ENCODE measurements around the gene ECHS1. TPM values are rescaled to one million over a fixed set of nuclear protein-coding genes. Genes with fewer than 3 reads are reported as not detected.
"Not testable (repeated sequence)": the region's sequence is repeated elsewhere in the genome, so short reads cannot be mapped to it uniquely, and the experiment has no call there.

ECHS1 gene
- total and polyA plus RNA-seq, 7 donors: 83.2 to 151 (median 121) TPM

DNA sequence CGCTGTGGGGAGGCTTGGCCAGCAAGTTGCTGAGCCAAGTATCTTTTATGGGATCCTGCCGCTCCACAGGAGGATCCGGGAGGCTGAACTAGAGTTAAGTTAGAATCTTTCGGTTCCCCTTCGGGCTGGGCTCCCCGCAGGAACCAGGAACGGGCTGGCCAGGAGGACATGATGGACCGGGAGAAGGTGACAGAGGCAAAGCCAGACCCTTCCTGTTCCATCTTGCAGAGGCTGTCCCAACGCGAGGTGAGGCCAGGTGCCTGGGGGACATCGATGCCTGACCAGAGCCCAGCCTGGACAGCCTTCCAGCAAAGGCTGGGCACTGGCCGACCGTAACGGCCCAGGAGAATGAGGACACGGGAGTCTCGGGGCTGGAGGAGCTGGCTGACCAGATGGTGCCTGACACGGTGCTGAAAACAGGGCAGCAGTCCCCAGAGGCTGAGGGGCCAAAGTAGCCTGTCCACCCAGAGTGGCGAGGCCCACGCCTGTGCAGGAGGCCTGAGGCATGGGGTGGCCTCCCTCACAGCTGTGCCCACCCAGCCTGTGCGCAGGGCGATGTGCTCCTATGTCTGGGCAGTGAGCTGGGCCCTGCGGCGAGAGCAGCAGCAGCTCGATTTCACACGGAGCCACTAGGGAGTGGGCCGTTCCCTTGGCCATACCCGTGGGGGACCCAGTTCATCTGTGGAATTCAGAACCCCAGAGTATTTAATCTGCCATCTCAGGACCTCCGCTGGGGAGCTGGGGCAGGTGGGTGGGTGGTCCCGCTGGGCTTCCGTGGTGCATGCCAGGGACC, 4.1 kb upstream of the ECHS1 start:
- WGBS, 3 donors: 75 to 86% (median 80%) methylated on average over 30 of the region's 30 CpGs
- Histone ChIP-seq H3K9me3 (no peaks in the 10 kb centered on the region), H3K4me3 (no peak overlapping the region), H3K4me1 (peaks cover 14% of the 10 kb centered on the region), H3K27ac (no peak overlapping the region), H3K36me3 (ENCODE audit: insufficient read depth in 1 of 2, low read depth in 1 of 2) (peaks cover 0 to 9% of the 10 kb centered on the region in 2 donors), H3K27me3 (ENCODE audit: insufficient read depth in 3 of 3, low read length in 2 of 3) (no peaks in the 10 kb centered on the region)
- no peak for TF ChIP-seq CTCF (IDR thresholded peaks at IDR 0.05)
- intact Hi-C loops (cut with DNase I): no loop called here
- ATAC-seq: no peak
- DNase-seq: no peak

DNA sequence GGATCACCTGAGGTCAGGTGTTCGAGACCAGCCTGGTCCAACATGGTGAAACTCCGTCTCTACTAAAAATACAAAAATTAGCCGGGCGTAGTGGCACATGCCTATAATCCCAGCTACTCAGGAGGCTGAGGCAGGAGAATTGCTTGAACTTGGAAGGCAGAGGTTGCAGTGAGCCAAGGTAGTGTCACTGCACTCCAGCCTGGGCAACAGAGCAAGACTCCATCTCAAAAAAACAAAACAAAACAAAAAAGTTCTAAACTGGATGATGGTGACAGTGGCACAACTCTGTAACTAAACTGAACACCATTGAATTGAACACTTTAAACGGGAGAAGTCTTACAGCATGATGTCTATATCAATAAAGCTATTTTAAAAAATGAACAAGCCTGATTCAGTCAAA, 3.0 kb upstream of the ECHS1 start:
- DNase-seq; H3K36me3 ChIP-seq (ENCODE audit: insufficient read depth in 1 of 2, low read depth in 1 of 2); H3K9me3 ChIP-seq; H3K27me3 ChIP-seq (ENCODE audit: insufficient read depth in 3 of 3, low read length in 2 of 3); intact Hi-C loops (cut with DNase I); ATAC-seq; H3K4me3 ChIP-seq; H3K27ac ChIP-seq: not testable (repeated sequence)
- peaks cover 18% of the 10 kb centered on the region for H3K4me1 ChIP-seq
- 92 to 97% (median 94%) methylated on average over 5 of the region's 5 CpGs for WGBS, 3 donors

- WGBS, 3 donors: 82 to 84% (median 83%) methylated on average over 12 of the region's 12 CpGs
- intact Hi-C loops (cut with DNase I): no loop called here
- H3K27ac ChIP-seq: no peak overlapping the region
- peaks cover 18% of the 10 kb centered on the region for H3K4me1 ChIP-seq
- peaks cover 0 to 3% of the 10 kb centered on the region in 2 donors for H3K36me3 ChIP-seq (ENCODE audit: insufficient read depth in 1 of 2, low read depth in 1 of 2)
- ATAC-seq: no peak
- no peak overlapping the region for H3K4me3 ChIP-seq
- no peak for DNase-seq
- no peak for TF ChIP-seq CTCF (IDR thresholded peaks at IDR 0.05)
- H3K27me3 ChIP-seq (ENCODE audit: insufficient read depth in 3 of 3, low read length in 2 of 3): no peaks in the 10 kb centered on the region
- no peaks in the 10 kb centered on the region for H3K9me3 ChIP-seq
These were observed 2.4 kb upstream of the ECHS1 start for GRCh38 chr10:133375357-133376115.

DNA sequence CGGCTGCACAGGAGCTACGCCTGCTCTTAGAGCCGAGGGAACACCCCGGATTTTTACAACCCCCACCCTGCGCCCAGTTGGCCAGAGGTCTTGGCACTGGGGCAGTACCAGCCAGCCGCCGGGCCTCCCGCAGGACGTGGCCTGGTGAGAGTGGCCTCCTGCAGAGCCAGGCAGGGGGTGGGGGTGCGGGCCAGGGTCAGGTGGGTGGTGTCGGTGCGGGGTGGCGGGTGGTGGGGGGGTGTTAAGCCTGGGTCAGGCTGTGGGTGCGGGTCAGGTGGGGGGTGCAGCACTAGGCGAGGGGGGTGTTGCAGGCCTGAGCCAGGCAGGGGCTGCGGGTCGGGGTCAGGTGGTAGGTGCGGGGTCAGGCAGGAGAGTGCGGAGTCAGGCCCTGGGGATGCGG, 647 bp downstream of the ECHS1 start:
- Histone ChIP-seq H3K27me3 (ENCODE audit: insufficient read depth in 3 of 3, low read length in 2 of 3) (no peaks in the 10 kb centered on the region), H3K36me3 (ENCODE audit: insufficient read depth in 1 of 2, low read depth in 1 of 2) (peaks cover 0 to 30% of the 10 kb centered on the region in 2 donors), H3K4me1 (peaks cover 11% of the 10 kb centered on the region), H3K9me3 (no peaks in the 10 kb centered on the region), H3K27ac (no peak overlapping the region), H3K4me3 (peak overlapping the region; percentile 75)
- ATAC-seq (peak in 1 of 4 donors; percentile 5), DNase-seq (no peak)
- WGBS, 3 donors: 21 to 30% (median 24%) methylated on average over 19 to 20 of the region's 20 CpGs
- intact Hi-C loops (cut with DNase I): loop anchor here in 1 of 2 donors (5.0 kb wide), 1 partner anchor 60 kb away; no protein-coding TSS in a partner anchor
- TF ChIP-seq CTCF (IDR thresholded peaks at IDR 0.05): no peak
